ENCODE results near the gene ST7L.

Gene ST7L

DNA sequence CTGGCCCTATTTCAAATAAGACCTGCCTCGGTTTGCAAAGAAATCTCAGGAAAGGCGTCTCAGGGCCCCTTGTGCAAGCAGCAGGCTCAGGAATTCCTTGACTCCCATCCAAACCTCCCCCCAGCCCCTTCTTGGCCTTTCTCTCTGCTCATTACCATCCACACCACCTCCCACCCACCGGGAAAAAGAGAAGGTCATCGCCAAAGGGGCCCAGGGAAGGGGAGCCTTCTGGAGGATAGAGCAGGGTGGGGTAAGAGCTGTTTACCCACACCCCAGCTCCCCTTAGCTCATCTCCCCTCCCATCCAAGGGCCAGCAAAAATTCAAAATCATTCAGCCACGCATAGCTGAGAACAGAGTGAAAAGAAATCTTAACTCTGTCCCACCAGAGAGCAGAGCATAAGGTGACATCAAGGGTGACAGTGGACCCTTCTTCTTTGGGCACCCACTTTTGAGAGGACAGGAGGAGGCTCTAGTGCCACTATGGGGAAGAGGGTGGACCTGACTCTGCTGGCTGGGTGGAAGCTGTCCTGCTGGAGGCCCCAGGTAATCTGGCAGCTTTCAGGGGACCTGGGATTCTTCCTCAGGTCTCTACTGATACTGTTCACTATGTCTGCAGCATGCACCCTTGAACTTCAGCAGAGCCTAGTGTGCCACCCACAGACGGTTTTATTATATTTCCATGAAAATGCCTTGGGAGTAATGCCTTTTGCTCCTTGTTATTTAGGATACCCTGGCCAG is 114.1 kb downstream of the ST7L start:
- Histone ChIP-seq H2AFZ (ENCODE audit: low read depth, low read length) (no peak overlapping the region), H3K36me3 (ENCODE audit: insufficient read depth, low read length) (no peaks in the 10 kb centered on the region), H3K79me2 (ENCODE audit: insufficient read depth, low read length) (no peaks in the 10 kb centered on the region), H3K9me3 (ENCODE audit: insufficient read depth, low read length, severe bottlenecking) (no peaks in the 10 kb centered on the region), H3K4me1 (ENCODE audit: insufficient read depth, low read length) (no peaks in the 10 kb centered on the region), H3K9ac (ENCODE audit: low read depth, low read length) (no peak overlapping the region), H3K4me2 (ENCODE audit: insufficient read depth, low read length) (no peak overlapping the region), H3K4me3 (ENCODE audit: low read depth in 1 of 2, low read length in 2 of 2) (no peak overlapping the region), H4K20me1 (ENCODE audit: insufficient read depth, low read length) (no peaks in the 10 kb centered on the region), H3K27me3 (ENCODE audit: insufficient read depth, low read length, poor library complexity) (peaks cover 21% of the 10 kb centered on the region), H3K27ac (ENCODE audit: low read length) (no peak overlapping the region)
- DNase-seq (no peak), ATAC-seq (ENCODE audit: insufficient read depth, low read depth) (no peak)
- TF ChIP-seq, protein P1, sequence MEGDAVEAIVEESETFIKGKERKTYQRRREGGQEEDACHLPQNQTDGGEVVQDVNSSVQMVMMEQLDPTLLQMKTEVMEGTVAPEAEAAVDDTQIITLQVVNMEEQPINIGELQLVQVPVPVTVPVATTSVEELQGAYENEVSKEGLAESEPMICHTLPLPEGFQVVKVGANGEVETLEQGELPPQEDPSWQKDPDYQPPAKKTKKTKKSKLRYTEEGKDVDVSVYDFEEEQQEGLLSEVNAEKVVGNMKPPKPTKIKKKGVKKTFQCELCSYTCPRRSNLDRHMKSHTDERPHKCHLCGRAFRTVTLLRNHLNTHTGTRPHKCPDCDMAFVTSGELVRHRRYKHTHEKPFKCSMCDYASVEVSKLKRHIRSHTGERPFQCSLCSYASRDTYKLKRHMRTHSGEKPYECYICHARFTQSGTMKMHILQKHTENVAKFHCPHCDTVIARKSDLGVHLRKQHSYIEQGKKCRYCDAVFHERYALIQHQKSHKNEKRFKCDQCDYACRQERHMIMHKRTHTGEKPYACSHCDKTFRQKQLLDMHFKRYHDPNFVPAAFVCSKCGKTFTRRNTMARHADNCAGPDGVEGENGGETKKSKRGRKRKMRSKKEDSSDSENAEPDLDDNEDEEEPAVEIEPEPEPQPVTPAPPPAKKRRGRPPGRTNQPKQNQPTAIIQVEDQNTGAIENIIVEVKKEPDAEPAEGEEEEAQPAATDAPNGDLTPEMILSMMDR (IDR thresholded peaks at IDR 0.05; ENCODE audit: borderline replicate concordance, extremely low read depth, low read length, poor library complexity, severe bottlenecking): no peak
- no peak for TF ChIP-seq EZH2 (IDR thresholded peaks at IDR 0.05; ENCODE audit: borderline replicate concordance, low read depth, low read length, severe bottlenecking)

DNA sequence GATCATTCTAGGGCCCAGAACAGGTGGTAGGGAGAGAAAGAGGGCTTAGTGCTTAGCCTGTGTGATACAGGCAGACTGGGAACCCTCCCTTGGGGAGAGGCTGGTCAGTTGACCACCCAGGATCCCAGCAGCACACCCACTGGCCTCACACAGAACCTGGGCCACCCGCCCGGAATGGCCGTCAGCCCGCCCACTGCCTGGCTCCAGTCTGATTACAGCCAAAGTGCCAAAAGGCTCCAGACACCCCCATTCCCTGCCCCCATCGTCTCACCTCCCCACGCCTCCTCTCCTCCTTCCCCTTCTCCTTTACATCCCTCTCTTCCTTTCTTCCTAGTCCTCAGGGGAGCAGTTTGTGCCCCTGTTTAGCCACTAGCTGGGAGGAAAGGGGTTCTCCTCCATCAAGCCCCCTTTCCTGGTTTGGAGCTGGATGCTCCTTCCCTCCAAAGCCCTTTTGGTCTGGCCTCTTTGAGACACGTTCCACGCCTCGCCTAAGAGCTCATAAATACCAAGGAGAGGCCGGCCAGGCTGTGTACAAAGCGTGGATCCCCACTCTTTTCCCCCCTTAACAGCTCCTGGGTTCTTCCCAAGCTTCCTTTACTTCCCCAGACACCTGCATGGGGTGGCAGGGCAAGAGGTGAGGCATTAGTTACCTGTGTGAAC is 114.8 kb downstream of the ST7L start:
- H4K20me1 ChIP-seq (ENCODE audit: insufficient read depth, low read length): no peaks in the 10 kb centered on the region
- no peaks in the 10 kb centered on the region for H3K79me2 ChIP-seq (ENCODE audit: insufficient read depth, low read length)
- ATAC-seq (ENCODE audit: insufficient read depth, low read depth) (no peak), DNase-seq (no peak)
- H3K9me3 ChIP-seq (ENCODE audit: insufficient read depth, low read length, severe bottlenecking): no peaks in the 10 kb centered on the region
- H2AFZ ChIP-seq (ENCODE audit: low read depth, low read length): no peak overlapping the region
- peaks cover 21% of the 10 kb centered on the region for H3K27me3 ChIP-seq (ENCODE audit: insufficient read depth, low read length, poor library complexity)
- no peak overlapping the region for H3K27ac ChIP-seq (ENCODE audit: low read length)
- no peak overlapping the region for H3K4me3 ChIP-seq (ENCODE audit: low read depth in 1 of 2, low read length in 2 of 2)
- no peaks in the 10 kb centered on the region for H3K36me3 ChIP-seq (ENCODE audit: insufficient read depth, low read length)
- no peaks in the 10 kb centered on the region for H3K4me1 ChIP-seq (ENCODE audit: insufficient read depth, low read length)
- H3K9ac ChIP-seq (ENCODE audit: low read depth, low read length): no peak overlapping the region
- H3K4me2 ChIP-seq (ENCODE audit: insufficient read depth, low read length): no peak overlapping the region
- TF ChIP-seq, protein P1 (IDR thresholded peaks at IDR 0.05; ENCODE audit: borderline replicate concordance, extremely low read depth, low read length, poor library complexity, severe bottlenecking): no peak
- TF ChIP-seq EZH2 (IDR thresholded peaks at IDR 0.05; ENCODE audit: borderline replicate concordance, low read depth, low read length, severe bottlenecking): no peak

DNA sequence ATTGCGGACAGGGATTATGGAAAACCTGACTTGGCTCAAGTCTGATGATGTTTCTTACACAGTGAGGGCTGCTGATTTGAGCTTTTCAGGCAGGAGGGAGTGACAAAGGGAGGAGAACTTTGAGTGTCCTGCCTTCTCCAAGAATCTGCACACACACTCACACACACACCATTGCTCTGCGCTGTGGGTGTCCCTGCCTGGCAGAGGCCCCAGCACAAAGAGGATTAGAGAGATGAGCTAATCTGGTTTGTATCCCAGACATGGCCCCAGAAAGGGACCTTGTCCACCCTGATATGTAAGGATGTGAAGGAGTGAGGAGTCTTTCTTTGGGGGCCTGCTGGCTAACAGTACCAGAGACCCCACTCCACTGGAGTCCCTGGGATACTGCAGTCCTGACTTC is 116.1 kb downstream of the ST7L start:
- H3K36me3 ChIP-seq (ENCODE audit: insufficient read depth, low read length): no peaks in the 10 kb centered on the region
- no peak overlapping the region for H3K9ac ChIP-seq (ENCODE audit: low read depth, low read length)
- H3K27ac ChIP-seq (ENCODE audit: low read length): no peak overlapping the region
- ATAC-seq (ENCODE audit: insufficient read depth, low read depth): no peak
- no peaks in the 10 kb centered on the region for H4K20me1 ChIP-seq (ENCODE audit: insufficient read depth, low read length)
- H3K9me3 ChIP-seq (ENCODE audit: insufficient read depth, low read length, severe bottlenecking): no peaks in the 10 kb centered on the region
- no peaks in the 10 kb centered on the region for H3K4me1 ChIP-seq (ENCODE audit: insufficient read depth, low read length)
- DNase-seq: no peak
- H2AFZ ChIP-seq (ENCODE audit: low read depth, low read length): no peak overlapping the region
- no peak overlapping the region for H3K4me3 ChIP-seq (ENCODE audit: low read depth in 1 of 2, low read length in 2 of 2)
- no peak overlapping the region for H3K4me2 ChIP-seq (ENCODE audit: insufficient read depth, low read length)
- peaks cover 21% of the 10 kb centered on the region for H3K27me3 ChIP-seq (ENCODE audit: insufficient read depth, low read length, poor library complexity)
- H3K79me2 ChIP-seq (ENCODE audit: insufficient read depth, low read length): no peaks in the 10 kb centered on the region
- TF ChIP-seq EZH2 (IDR thresholded peaks at IDR 0.05; ENCODE audit: borderline replicate concordance, low read depth, low read length, severe bottlenecking): no peak
- TF ChIP-seq, protein P1 (IDR thresholded peaks at IDR 0.05; ENCODE audit: borderline replicate concordance, extremely low read depth, low read length, poor library complexity, severe bottlenecking): no peak
